OCI-M1 (cell line): ENCODE measurements around the gene C11orf87.

ENCODE experiments used
- DNase-seq: peaks from one replicate; lab custom pipeline; 2025; lab: John Stamatoyannopoulos, UW

C11orf87 gene

DNA sequence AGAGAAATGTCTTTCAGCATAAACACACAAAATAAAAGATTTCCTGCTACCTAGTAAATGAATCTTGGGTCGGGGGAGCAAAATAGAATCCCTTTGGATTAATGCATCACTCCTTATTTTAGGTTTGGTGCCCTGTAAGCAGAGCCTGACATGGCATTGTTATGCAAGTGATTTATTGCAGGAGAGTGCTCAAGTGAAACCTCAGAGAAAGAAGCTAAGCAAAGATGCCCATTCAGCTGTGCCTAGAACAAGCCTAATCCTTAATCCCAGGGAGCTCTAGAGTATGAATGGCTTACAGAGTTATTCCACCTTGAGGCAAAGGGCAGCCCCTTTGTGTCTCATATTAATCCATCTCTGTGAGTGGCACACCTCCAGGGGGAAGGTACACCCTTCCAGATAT lies 21.1 kb downstream of the C11orf87 start:
- DNase-seq: no peak

DNA sequence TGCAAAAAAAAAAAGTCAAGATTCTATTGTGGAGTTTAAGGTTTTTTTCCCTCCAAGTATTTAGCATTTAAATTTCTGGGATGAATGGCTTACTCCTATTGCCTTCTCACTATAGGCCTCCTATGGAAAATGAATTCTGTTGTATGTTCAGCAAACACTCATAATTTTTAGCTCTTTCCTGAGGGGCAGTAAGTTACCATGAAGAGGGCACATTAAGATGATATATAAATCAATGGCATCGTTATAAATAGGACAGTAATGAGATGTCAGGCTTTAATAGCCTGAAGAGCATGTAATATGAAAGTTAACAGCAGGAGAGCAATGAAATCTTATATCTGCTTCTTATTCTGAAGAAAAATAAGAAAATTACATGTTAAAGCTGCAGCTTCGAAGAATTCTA lies 32.9 kb downstream of the C11orf87 start:
- no peak for DNase-seq
